GM23338 (cell line): ENCODE results near the gene LYST. TPM values are rescaled to one million over a fixed set of nuclear protein-coding genes. Genes with fewer than 3 reads are reported as not detected.

Source experiments
- ATAC-seq: fragments of 200-7000 bp; cut with Tn5 transposase; 3 replicates; pipeline ENCODE4 v1.9.1; 2020
- DNase-seq: peaks from one replicate; pipeline ENCODE4 v3.0.0-alpha.2; 2015; ENCODE audit warnings: low spot score
- H2AFZ ChIP-seq: fragments of 200-600 bp; sonication (generic); 2 replicates; pipeline ENCODE4 v1.8.0; 2016; ENCODE audit warnings: antibody characterized with exemption, mild to moderate bottlenecking, moderate library complexity
- H3F3A ChIP-seq: fragments of 200-600 bp; sonication (generic); replicated peaks from 2 replicates; pipeline ENCODE4 v1.8.0; 2017; ENCODE audit warnings: antibody characterized with exemption, mixed run types, low read depth
- H3K27ac ChIP-seq: fragments of 200-600 bp; sonication (generic); 2 replicates; pipeline ENCODE4 v1.6.1; 2016; ENCODE audit warnings: low read depth
- H3K27me3 ChIP-seq: fragments of 200-600 bp; sonication (generic); 2 replicates; pipeline ENCODE4 v1.8.0; 2016; ENCODE audit warnings: mild to moderate bottlenecking, mixed run types, moderate library complexity; ENCODE audit not compliant: insufficient read depth
- H3K36me3 ChIP-seq: fragments of 200-600 bp; sonication (generic); 2 replicates; pipeline ENCODE4 v1.8.0; 2016; ENCODE audit warnings: mild to moderate bottlenecking; ENCODE audit not compliant: insufficient read depth
- H3K4me1 ChIP-seq: fragments of 200-600 bp; sonication (generic); 2 replicates; pipeline ENCODE4 v1.8.0; 2016; ENCODE audit warnings: mild to moderate bottlenecking, moderate library complexity; ENCODE audit not compliant: insufficient read depth
- H3K4me2 ChIP-seq: fragments of 200-600 bp; sonication (generic); 2 replicates; pipeline ENCODE4 v1.7.1; 2017; ENCODE audit warnings: mixed run types
- H3K4me3 ChIP-seq: fragments of 200-600 bp; sonication (generic); 2 replicates; pipeline ENCODE4 v1.6.1; 2016; ENCODE audit warnings: mixed run types
- H3K79me2 ChIP-seq: fragments of 200-600 bp; sonication (generic); replicated peaks from 2 replicates; pipeline ENCODE4 v1.8.0; 2017; ENCODE audit warnings: mild to moderate bottlenecking; ENCODE audit not compliant: insufficient read depth
- H3K9me2 ChIP-seq: fragments of 200-600 bp; sonication (generic); 2 replicates; pipeline ENCODE4 v1.8.0; 2017; ENCODE audit not compliant: insufficient read depth
- H4K20me1 ChIP-seq: fragments of 200-600 bp; sonication (generic); replicated peaks from 2 replicates; pipeline ENCODE4 v1.8.0; 2017; ENCODE audit warnings: mild to moderate bottlenecking; ENCODE audit not compliant: insufficient read depth
- H3K27ac Mint-ChIP-seq: 2 replicates; pipeline ENCODE4 v1.8.0; 2020; ENCODE audit warnings: inconsistent platforms, mild to moderate bottlenecking, moderate library complexity, mixed read lengths
- H3K27me3 Mint-ChIP-seq: 3 replicates; pipeline ENCODE4 v1.8.0; 2022; ENCODE audit warnings: low read depth, mild to moderate bottlenecking, moderate library complexity, mixed read lengths, inconsistent platforms; ENCODE audit not compliant: insufficient read depth, poor library complexity
- H3K36me3 Mint-ChIP-seq: 3 replicates; pipeline ENCODE4 v1.8.0; 2021; ENCODE audit warnings: low read depth, mild to moderate bottlenecking, inconsistent platforms, moderate library complexity, mixed read lengths
- H3K4me1 Mint-ChIP-seq: 3 replicates; pipeline ENCODE4 v1.8.0; 2020; ENCODE audit warnings: mild to moderate bottlenecking, inconsistent platforms, mixed read lengths
- H3K4me3 Mint-ChIP-seq: 3 replicates; pipeline ENCODE4 v1.8.0; 2021; ENCODE audit warnings: moderate library complexity, mild to moderate bottlenecking, inconsistent platforms, mixed read lengths
- H3K9me3 Mint-ChIP-seq: 3 replicates; pipeline ENCODE4 v1.8.0; 2020; ENCODE audit warnings: moderate library complexity, mild to moderate bottlenecking, inconsistent platforms, mixed read lengths
- CREB1 ChIP-seq: fragments of 250-450 bp; sonication (Bioruptor Pico); IDR thresholded peaks from 2 replicates; pipeline ENCODE4 v1.5.0; 2020; ENCODE audit warnings: low read depth, mild to moderate bottlenecking, moderate library complexity
- CTCF ChIP-seq, 2 experiments: fragments of 200-600 bp in 1 of 2; sonication (generic) in 1 of 2; conservative IDR thresholded peaks; 2 replicates each; pipeline versions ENCODE4 v1.5.1 to v1.6.1; 2016 to 2017; ENCODE audit warnings: antibody characterized with exemption in 2 of 2, low read depth in 2 of 2, mild to moderate bottlenecking in 2 of 2, moderate library complexity in 1 of 2
- ETS1 ChIP-seq: IDR thresholded peaks from 2 replicates; pipeline ENCODE4 v1.6.1; 2016; ENCODE audit warnings: antibody characterized with exemption
- EZH2 ChIP-seq: fragments of 200-600 bp; sonication (generic); IDR thresholded peaks from one replicate; pipeline ENCODE4 v1.8.0; 2017; ENCODE audit warnings: antibody characterized with exemption, mild to moderate bottlenecking, low read depth; ENCODE audit not compliant: unreplicated experiment
- POLR2AphosphoS5 ChIP-seq: IDR thresholded peaks from 2 replicates; pipeline ENCODE4 v1.6.1; 2016; ENCODE audit warnings: antibody characterized with exemption, low read depth
- REST ChIP-seq: IDR thresholded peaks from one replicate; pipeline ENCODE4 v1.6.1; 2018; ENCODE audit warnings: antibody characterized with exemption; ENCODE audit not compliant: unreplicated experiment
- STAT1 ChIP-seq: IDR thresholded peaks from one replicate; pipeline ENCODE4 v1.6.1; 2016; ENCODE audit warnings: antibody characterized with exemption; ENCODE audit not compliant: unreplicated experiment
- ZNF331 ChIP-seq: fragments of 250-450 bp; sonication (Bioruptor Pico); IDR thresholded peaks from 2 replicates; pipeline ENCODE4 v1.5.0; 2020; ENCODE audit warnings: low read depth, mild to moderate bottlenecking, moderate library complexity
- ZNF462 ChIP-seq: fragments of 250-450 bp; sonication (Bioruptor Pico); IDR thresholded peaks from 2 replicates; pipeline ENCODE4 v1.5.0; 2020; ENCODE audit warnings: mild to moderate bottlenecking, moderate library complexity
- polyA plus RNA-seq: library from polyadenylated mRNA; unstranded; fragments of >200 nt; fragmentation: Nextera tagmentation; extraction: Ambion mirVana; gene quantifications from 2 replicates; pipeline ENCODE4 v1.2.1, GENCODE V29; 2016
- total RNA-seq: library from RNA; depleted of rRNA; stranded (reverse); fragments of >200 nt; shearing (Covaris generic); gene quantifications from 2 replicates; pipeline ENCODE4 v1.2.3, GENCODE V29; 2014

The LYST gene
- total and polyA plus RNA-seq, 2 experiments from 2014 or later = 0.21 to 1.0 TPM

GRCh38 chr1:235724730-235725129 lies 142.0 kb downstream of the LYST start (continued):
- TF ChIP-seq ZNF462 (CRISPR knock-in tag) (no peak), EZH2 (no peak)

- H3K4me2 ChIP-seq = no peak overlapping the region
- H3K36me3 ChIP-seq = no peaks in the 10 kb centered on the region
- DNase-seq = no peak
- H3K27ac ChIP-seq = no peak overlapping the region
- Mint-ChIP-seq H3K9me3 (no peaks in the 10 kb centered on the region), H3K4me3 (no peak overlapping the region), H3K27me3 (peaks cover 4% of the 10 kb centered on the region), H3K4me1 (no peaks in the 10 kb centered on the region; the same call in 2 of the 3 replicates), H3K36me3 (no peaks in the 10 kb centered on the region), H3K27ac (no peak overlapping the region)
- no peaks in the 10 kb centered on the region for H3F3A ChIP-seq
- no peak for ATAC-seq
- H3K4me1 ChIP-seq = no peaks in the 10 kb centered on the region
- H3K4me3 ChIP-seq = no peak overlapping the region
- H3K27me3 ChIP-seq = no peaks in the 10 kb centered on the region
- H4K20me1 ChIP-seq = no peaks in the 10 kb centered on the region
- no peaks in the 10 kb centered on the region for H3K9me2 ChIP-seq
- H3K79me2 ChIP-seq = no peaks in the 10 kb centered on the region
- H2AFZ ChIP-seq = no peak overlapping the region
- TF ChIP-seq ETS1 (no peak), CTCF (conservative IDR thresholded peaks at IDR 0.05; ENCODE audit: low read depth in 2 of 2) (no peak), REST (no peak), STAT1 (no peak), POLR2AphosphoS5 (no peak), CREB1 (CRISPR knock-in tag) (no peak), ZNF331 (CRISPR knock-in tag) (no peak)
These were observed 143.8 kb downstream of the LYST start for GRCh38 chr1:235722858-235723257.
